Activated naive CD4-positive, alpha-beta T cell treated with anti-CD3 and anti-CD28 coated beads, Interleukin-2, amount 10 ng/mL, durations not matched to agents 7 days and 5 days (primary cell): ENCODE data around the gene SSBP3.
"Not testable (repeated sequence)": the region's sequence is repeated elsewhere in the genome, so short reads cannot be mapped to it uniquely, and the experiment has no call there.

Source experiments
- CTCF ChIA-PET: fragments of 350-600 bp; sonication (Branson Sonifier 250); formaldehyde crosslinking; loops from one replicate; lab custom pipeline; 2021; ENCODE audit warnings: antibody characterized with exemption; lab: Charles Lee
- DNase-seq: peaks from one replicate; pipeline ENCODE4 v3.0.0-alpha.2; 2020
- H3K27ac Mint-ChIP-seq: one replicate; pipeline ENCODE4 v1.8.0; 2021; ENCODE audit warnings: mild to moderate bottlenecking, moderate library complexity, mixed read lengths
- H3K27me3 Mint-ChIP-seq: one replicate; pipeline ENCODE4 v1.8.0; 2021; ENCODE audit warnings: mild to moderate bottlenecking, mixed read lengths
- H3K36me3 Mint-ChIP-seq: one replicate; pipeline ENCODE4 v1.8.0; 2021; ENCODE audit warnings: mixed read lengths
- H3K4me1 Mint-ChIP-seq: one replicate; pipeline ENCODE4 v1.8.0; 2021; ENCODE audit warnings: mixed read lengths
- H3K4me3 Mint-ChIP-seq: one replicate; pipeline ENCODE4 v1.8.0; 2021; ENCODE audit warnings: mild to moderate bottlenecking, moderate library complexity, mixed read lengths
- H3K9me3 Mint-ChIP-seq: one replicate; pipeline ENCODE4 v1.8.0; 2021; ENCODE audit warnings: mixed read lengths

SSBP3 gene

DNA sequence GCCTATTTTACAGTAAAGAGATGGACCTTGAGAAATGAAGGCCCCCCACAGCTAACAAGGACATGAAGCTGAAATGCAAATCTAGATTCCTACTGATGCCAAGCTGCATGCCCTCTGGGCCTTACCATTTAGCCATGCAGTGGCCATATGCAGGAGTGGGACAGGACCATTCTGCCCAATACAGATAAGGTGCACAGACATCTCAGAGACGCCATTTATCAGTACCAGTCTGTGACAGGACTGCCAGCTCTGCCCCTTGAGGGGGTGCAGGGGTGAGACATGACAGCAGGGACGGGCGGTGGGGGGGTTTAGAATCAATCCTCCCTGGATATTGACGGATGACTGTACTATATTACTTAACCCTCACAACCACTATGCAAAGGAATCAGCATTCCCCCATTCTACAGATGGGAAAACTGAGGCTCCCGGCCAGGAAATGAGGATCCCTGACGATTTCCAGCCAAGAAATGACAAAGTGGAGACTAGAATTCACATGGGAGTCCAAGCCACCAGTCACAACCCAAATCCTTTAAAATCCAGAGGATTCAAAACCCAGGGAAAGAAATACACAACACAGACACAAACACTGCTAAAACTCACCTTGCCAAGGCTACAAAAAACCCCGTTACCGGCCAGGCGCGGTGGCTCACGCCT, 10.8 kb downstream of the SSBP3 start:
- Mint-ChIP-seq H3K9me3 (no peaks in the 10 kb centered on the region), H3K4me3 (no peak overlapping the region), H3K36me3 (peaks cover 53% of the 10 kb centered on the region), H3K4me1 (peaks cover 23% of the 10 kb centered on the region), H3K27ac (no peak overlapping the region), H3K27me3 (no peaks in the 10 kb centered on the region)
- CTCF ChIA-PET: interaction anchor here (0.8 kb wide), 1 partner anchor 94 kb away, joined by 3 read pairs; no protein-coding TSS in a partner anchor
- DNase-seq: no peak

DNA sequence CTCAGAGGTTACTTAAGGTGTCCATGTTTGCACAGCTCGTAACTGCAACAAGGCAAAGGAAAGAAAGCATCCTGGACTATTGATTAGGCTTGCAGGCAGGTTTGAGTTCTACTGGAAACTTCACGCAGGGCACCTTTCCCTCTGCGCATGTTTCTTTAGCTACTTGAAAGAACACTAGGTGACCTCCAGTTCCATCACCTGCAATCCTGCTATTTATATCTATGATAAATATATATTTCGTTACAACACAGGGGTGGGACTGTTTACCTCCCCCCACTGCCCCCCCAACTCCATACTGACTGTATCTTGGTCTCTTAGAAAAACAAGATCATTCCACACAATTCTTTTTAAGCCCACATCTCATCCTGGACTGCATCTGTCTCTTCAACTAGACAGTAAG, 12.1 kb downstream of the SSBP3 start:
- no peaks in the 10 kb centered on the region for H3K9me3 Mint-ChIP-seq
- CTCF ChIA-PET: interaction anchor here (0.8 kb wide), 1 partner anchor 9 kb away, joined by 3 read pairs; no protein-coding TSS in a partner anchor
- peaks cover 12% of the 10 kb centered on the region for H3K4me1 Mint-ChIP-seq
- no peaks in the 10 kb centered on the region for H3K27me3 Mint-ChIP-seq
- no peak overlapping the region for H3K27ac Mint-ChIP-seq
- H3K4me3 Mint-ChIP-seq: no peak overlapping the region
- H3K36me3 Mint-ChIP-seq: peaks cover 47% of the 10 kb centered on the region
- DNase-seq: no peak

DNA sequence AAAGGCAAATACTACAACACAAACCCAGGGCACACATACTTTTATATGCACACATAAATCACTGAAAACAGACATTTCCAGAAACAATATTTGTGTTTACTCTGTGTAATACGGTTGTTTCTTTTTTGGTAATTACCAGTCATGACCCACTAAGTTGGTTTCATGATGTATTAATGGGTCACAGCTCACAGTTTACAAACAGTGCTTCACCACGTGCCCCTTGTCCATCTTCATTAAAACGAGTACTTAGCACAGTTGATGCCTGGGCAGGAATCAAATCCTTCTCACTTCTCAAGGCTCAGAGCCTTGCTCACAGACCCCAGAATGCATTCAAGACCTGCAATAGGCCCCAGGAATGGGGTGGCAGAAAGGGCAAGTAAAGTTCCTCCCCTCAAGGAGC, 13.8 kb downstream of the SSBP3 start:
- H3K27ac Mint-ChIP-seq: no peak overlapping the region
- no peak for DNase-seq
- H3K36me3 Mint-ChIP-seq: peaks cover 45% of the 10 kb centered on the region
- H3K4me3 Mint-ChIP-seq: no peak overlapping the region
- H3K4me1 Mint-ChIP-seq: peaks cover 12% of the 10 kb centered on the region
- no peaks in the 10 kb centered on the region for H3K27me3 Mint-ChIP-seq
- CTCF ChIA-PET: no interaction called here
- H3K9me3 Mint-ChIP-seq: no peaks in the 10 kb centered on the region

DNA sequence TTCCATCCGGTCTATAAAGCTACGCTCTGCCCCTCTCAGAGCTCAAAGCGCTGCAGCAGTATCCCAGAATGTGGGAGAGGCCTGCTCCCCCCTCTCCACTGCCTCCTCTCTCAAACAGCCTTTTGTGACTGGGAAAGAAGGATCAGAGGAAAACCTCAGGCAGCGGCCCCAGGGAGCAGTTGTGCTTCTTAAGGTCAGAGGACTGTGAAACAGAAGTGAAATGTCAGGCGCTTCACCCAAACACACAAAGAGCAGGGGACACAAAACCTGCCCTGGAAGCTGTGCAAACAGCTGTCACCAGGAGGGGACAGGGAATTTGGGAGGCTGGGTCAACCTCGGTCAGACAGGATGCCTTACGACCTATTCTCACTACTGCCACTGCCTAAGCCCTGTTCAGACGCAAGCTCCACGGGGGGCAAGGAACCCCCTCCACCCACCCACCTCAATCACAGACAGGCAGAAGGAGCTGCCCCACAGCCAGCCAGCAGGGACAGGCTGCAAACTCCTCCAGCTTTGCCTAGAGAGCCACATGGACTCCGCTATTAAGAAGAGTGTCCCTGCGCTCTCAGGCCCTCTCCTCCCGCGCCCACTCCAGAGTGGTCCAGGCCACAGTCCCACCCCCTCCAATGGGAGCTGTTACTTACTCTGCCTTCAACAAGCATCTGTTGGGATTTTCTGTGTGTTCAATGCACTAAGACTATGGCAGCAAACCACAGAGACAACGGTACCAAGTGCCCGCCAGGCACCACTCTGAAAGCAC, 14.6 kb downstream of the SSBP3 start:
- H3K9me3 Mint-ChIP-seq: no peaks in the 10 kb centered on the region
- H3K27ac Mint-ChIP-seq: no peak overlapping the region
- CTCF ChIA-PET: interaction anchor here (1.7 kb wide), 1 partner anchor 210 kb away, joined by 4 read pairs; no protein-coding TSS in a partner anchor
- H3K4me1 Mint-ChIP-seq: peaks cover 11% of the 10 kb centered on the region
- no peak for DNase-seq
- no peaks in the 10 kb centered on the region for H3K27me3 Mint-ChIP-seq
- H3K36me3 Mint-ChIP-seq: peaks cover 48% of the 10 kb centered on the region
- H3K4me3 Mint-ChIP-seq: no peak overlapping the region

DNA sequence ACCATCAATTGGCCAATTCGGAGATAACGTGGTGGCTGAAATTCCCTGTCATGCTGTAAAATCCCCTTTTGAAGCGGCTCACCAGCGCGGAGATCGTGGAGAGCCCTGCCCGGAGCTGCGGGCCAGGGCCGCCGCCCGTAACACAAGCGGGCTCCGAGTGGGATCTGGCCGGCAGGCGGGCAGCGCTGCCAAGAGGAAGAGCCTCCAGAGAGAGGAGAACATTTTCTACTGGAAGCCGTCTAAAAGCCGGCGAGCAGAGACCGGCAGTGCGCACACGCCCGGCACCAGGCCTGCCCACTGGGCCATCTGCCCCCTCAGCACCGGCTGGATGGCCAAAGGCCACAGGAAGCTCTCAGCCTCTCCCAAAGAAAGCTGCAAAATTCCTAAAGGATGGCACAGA, 15.5 kb downstream of the SSBP3 start:
- Mint-ChIP-seq H3K27ac (no peak overlapping the region), H3K4me1 (peaks cover 10% of the 10 kb centered on the region), H3K9me3 (no peaks in the 10 kb centered on the region), H3K36me3 (peaks cover 44% of the 10 kb centered on the region), H3K27me3 (no peaks in the 10 kb centered on the region), H3K4me3 (no peak overlapping the region)
- DNase-seq: no peak
- CTCF ChIA-PET: interaction anchor here (1.7 kb wide), 1 partner anchor 209 kb away, joined by 4 read pairs; no protein-coding TSS in a partner anchor

DNA sequence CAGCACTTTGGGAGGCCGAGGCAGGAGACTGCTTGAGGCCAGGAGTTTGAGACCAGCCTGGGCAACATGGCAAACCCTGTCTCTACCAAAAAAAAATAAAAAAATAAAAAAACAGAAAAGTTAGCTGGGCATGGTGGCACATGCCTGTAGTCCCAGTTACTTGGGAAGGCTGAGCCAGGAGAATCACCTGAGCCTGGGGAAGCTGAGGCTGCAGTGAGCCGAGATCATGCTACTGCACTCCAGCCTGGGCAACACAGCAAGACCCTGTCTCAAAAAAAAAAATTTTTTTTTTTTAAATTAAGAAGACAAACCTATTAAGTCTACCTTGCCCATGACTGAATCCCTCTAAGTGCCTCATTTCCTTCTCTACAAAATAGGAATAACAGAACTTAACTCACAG, 16.6 kb downstream of the SSBP3 start:
- DNase-seq, H3K4me3 Mint-ChIP-seq, H3K9me3 Mint-ChIP-seq, H3K27ac Mint-ChIP-seq, H3K27me3 Mint-ChIP-seq: not testable (repeated sequence)
- H3K36me3 Mint-ChIP-seq: peaks cover 44% of the 10 kb centered on the region
- CTCF ChIA-PET: interaction anchor here (0.5 to 0.6 kb wide), 2 partner anchors 14 to 303 kb away, joined by 3 to 8 read pairs; no protein-coding TSS in a partner anchor
- peaks cover 12% of the 10 kb centered on the region for H3K4me1 Mint-ChIP-seq

DNA sequence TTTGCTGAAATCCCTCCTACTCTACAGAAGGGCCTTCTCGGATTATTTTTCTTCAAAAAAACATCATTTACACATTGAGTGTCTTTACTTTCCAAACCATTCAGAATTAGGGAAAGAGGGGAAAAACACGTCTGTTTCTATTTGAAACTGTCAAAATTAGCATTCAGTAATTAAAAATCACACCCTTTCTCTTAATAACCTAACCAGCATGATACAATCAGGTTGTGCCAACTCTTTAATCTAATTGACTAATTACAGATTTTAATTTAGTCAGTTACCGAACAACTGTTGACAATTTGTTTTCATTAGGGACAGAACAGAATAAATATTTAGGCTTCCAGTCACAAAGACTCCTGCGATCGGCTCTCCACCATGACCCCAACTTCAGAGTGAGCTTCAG, 18.8 kb downstream of the SSBP3 start:
- H3K4me3 Mint-ChIP-seq: no peak overlapping the region
- peaks cover 12% of the 10 kb centered on the region for H3K4me1 Mint-ChIP-seq
- no peak for DNase-seq
- H3K36me3 Mint-ChIP-seq: peaks cover 32% of the 10 kb centered on the region
- H3K27me3 Mint-ChIP-seq: no peaks in the 10 kb centered on the region
- CTCF ChIA-PET: interaction anchor here (1.1 kb wide), 1 partner anchor 102 kb away, joined by 3 read pairs; no protein-coding TSS in a partner anchor
- no peak overlapping the region for H3K27ac Mint-ChIP-seq
- no peaks in the 10 kb centered on the region for H3K9me3 Mint-ChIP-seq

DNA sequence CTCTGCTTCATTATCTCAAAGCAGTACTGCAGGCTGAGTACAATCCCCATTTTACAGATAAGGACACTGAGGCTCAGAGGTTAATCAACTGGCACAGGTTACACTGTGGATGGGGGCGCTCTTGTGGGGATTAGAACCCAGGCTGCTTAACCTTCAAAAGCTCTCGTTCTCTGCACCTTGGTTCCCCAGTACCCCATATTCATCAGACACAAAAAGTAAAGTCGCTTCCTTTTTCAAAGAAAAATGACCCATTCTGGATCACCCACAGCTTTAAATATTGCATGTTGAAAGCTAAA, 20.5 kb downstream of the SSBP3 start:
- no peaks in the 10 kb centered on the region for H3K9me3 Mint-ChIP-seq
- CTCF ChIA-PET: interaction anchor here (0.6 kb wide), 1 partner anchor 405 kb away, joined by 5 read pairs; no protein-coding TSS in a partner anchor
- peaks cover 31% of the 10 kb centered on the region for H3K36me3 Mint-ChIP-seq
- DNase-seq: no peak
- H3K4me3 Mint-ChIP-seq: no peak overlapping the region
- peaks cover 19% of the 10 kb centered on the region for H3K4me1 Mint-ChIP-seq
- no peak overlapping the region for H3K27ac Mint-ChIP-seq
- no peaks in the 10 kb centered on the region for H3K27me3 Mint-ChIP-seq

DNA sequence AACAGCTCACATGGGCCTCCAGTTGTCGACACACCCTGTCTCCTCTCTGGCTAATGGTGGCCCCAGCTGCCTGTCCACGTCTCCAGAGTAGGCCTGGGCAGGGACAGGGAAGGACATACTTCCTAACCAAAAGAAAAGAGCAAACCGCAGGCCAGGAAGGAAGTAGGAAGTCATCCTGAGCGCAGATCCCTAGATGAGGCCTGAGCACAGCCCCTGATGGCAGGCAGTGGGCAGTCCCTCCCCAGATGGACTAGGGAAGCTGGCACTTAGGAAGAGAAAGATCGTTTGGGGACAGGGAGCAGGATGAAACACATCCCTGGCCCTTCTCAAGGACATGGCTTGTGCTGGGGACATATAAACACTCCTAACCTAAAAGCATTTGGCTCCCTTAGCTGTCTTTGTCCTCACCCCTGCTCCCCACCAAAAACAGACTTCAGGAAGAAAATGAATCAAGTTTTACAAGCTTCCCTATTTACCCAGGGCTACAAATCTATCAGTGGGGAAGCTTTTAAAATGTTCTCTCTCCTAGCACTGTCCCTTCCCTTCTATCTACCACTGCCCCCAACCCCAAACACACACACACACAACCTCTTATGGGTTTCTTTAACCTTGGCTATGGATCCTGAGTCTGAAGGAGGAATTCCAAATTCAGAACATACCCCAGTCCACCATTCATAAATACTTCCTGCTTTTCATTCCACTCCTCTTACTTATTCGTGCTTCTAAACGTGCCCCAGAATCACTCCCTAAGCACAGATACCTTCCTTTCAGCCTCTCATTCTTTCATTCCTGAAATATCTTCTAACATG, 21.1 kb downstream of the SSBP3 start:
- no peaks in the 10 kb centered on the region for H3K9me3 Mint-ChIP-seq
- peaks cover 30% of the 10 kb centered on the region for H3K36me3 Mint-ChIP-seq
- H3K4me3 Mint-ChIP-seq: no peak overlapping the region
- no peaks in the 10 kb centered on the region for H3K27me3 Mint-ChIP-seq
- DNase-seq: no peak
- H3K4me1 Mint-ChIP-seq: peaks cover 23% of the 10 kb centered on the region
- no peak overlapping the region for H3K27ac Mint-ChIP-seq
- CTCF ChIA-PET: interaction anchor here (0.6 kb wide), 1 partner anchor 406 kb away, joined by 5 read pairs; no protein-coding TSS in a partner anchor

DNA sequence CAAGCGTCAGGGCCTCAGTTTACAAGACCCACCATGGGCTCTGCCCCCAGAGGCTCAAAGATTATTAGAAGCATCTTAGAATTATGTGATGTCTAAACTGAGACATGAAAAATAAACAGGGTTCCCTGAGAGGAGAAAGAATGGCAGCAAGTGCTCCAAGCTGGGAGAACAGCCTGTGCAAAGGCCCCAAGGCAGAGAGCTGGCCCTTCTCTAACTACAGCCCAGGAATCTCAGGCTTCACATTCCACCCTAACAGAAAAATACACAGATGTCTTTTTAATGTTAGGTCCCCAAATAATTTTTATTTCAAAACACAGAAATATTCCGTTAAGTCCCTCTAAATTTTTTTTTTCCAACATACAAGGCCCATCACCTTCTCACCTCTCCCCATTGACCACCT, 21.7 kb downstream of the SSBP3 start:
- Mint-ChIP-seq H3K4me1 (peaks cover 26% of the 10 kb centered on the region), H3K36me3 (peaks cover 31% of the 10 kb centered on the region), H3K27ac (no peak overlapping the region), H3K4me3 (no peak overlapping the region), H3K9me3 (no peaks in the 10 kb centered on the region), H3K27me3 (no peaks in the 10 kb centered on the region)
- no peak for DNase-seq
- CTCF ChIA-PET: no interaction called here

DNA sequence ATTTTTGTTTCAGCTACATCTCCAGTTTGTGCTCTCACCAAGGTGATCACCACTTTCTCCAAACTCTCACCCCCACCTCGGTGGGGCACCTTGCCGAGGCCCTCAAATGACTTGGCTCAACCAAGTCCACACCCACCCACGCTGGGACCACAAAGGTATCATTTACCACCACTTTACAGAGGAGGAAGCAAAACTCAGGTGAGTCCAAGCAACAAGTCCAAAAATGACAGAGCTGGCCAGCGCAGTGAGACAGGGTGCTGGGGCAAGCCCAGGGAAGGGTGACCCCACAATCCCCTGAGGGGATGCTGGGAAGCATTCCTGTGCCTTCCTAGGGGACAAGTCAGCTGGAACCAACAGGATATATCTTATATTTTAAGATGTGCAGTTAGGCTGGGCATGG, 24.7 kb downstream of the SSBP3 start:
- H3K27me3 Mint-ChIP-seq: no peaks in the 10 kb centered on the region
- no peak overlapping the region for H3K27ac Mint-ChIP-seq
- CTCF ChIA-PET: no interaction called here

DNA sequence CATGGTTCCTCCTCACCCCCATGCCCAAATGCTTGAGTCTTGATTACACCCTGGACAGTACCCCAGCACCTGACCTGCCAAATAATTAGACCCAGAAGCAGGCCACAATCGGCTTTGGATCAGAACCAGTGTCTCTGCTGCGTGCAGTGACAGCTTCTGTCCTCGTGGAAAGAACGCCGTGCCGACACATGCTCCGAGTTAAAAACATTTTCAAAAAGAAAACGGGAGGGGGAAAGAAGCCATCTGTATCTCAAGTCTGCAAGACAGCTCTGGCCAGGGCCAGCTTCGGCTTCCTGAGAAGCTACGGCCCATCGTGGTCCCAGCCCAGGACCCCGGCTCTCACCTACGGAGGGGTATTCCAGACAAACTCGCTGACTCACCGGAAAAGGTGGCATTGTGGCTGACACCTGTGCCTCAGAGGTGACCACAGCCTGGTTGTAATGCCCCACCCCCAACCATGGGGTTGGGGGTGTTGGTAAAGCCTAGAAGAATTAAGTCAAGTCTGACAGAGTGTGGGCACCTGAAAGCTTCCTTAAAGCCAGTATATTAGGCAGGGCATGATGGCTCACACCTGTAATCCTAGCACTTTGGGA, 25.8 kb downstream of the SSBP3 start:
- CTCF ChIA-PET: interaction anchor here (0.7 kb wide), 1 partner anchor 75 kb away, joined by 4 read pairs; no protein-coding TSS in a partner anchor
- Mint-ChIP-seq H3K27me3 (no peaks in the 10 kb centered on the region), H3K9me3 (no peaks in the 10 kb centered on the region), H3K4me3 (no peak overlapping the region), H3K36me3 (peaks cover 33% of the 10 kb centered on the region), H3K27ac (no peak overlapping the region), H3K4me1 (peaks cover 55% of the 10 kb centered on the region)
- DNase-seq: no peak

More for the DNA sequence above, 24.7 kb downstream of the SSBP3 start:
- no peak overlapping the region for H3K4me3 Mint-ChIP-seq
- peaks cover 29% of the 10 kb centered on the region for H3K36me3 Mint-ChIP-seq
- no peaks in the 10 kb centered on the region for H3K9me3 Mint-ChIP-seq
- peaks cover 49% of the 10 kb centered on the region for H3K4me1 Mint-ChIP-seq
- no peak for DNase-seq

DNA sequence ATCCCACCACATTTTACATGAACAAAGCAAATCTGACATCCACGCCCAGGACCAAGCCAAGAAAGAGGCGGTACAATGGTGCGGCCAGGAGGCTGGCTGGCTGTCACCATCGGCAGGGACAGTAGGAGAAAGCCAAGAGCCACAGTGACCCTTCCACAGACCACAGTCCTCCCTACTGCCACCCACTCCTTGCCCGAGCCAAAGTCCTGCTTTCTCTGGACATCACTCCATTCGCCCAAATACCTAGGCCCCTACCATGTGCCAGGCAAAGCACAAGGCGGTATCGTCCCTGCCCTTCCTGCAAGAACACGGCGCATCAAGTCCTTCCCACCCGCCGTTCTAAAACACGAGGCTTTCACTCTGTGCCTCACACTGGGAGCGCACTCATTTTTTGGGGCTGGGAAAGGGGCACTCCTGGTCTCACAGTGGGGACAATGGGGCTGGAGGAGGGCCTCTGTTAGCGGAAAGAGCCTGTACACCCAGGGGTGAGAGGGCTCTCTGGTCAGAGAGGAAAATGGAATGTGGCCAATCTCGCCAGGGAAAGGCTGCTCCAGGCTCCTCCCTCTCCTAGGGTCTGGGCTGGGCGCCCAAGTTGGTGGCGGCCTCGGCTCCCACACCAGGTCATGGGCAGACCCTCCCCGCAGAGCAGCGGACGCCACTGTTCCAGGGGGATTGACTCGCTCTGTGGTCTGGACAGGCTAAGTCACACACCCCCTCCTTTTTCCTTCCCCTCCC, 26.5 kb downstream of the SSBP3 start:
- H3K27me3 Mint-ChIP-seq: no peaks in the 10 kb centered on the region
- peak overlapping the region; percentile 62 for H3K27ac Mint-ChIP-seq
- DNase-seq: no peak
- peaks cover 56% of the 10 kb centered on the region for H3K4me1 Mint-ChIP-seq
- no peak overlapping the region for H3K4me3 Mint-ChIP-seq
- H3K36me3 Mint-ChIP-seq: peaks cover 36% of the 10 kb centered on the region
- no peaks in the 10 kb centered on the region for H3K9me3 Mint-ChIP-seq
- CTCF ChIA-PET: no interaction called here
